Medulla oblongata (tissue), 1 donor: ENCODE measurements around the gene SPTBN1.

Experiments used
- DNase-seq: peaks from one replicate; pipeline ENCODE4 v3.0.0-alpha.2; 2015; ENCODE audit errors: extremely low spot score

SPTBN1 gene

DNA sequence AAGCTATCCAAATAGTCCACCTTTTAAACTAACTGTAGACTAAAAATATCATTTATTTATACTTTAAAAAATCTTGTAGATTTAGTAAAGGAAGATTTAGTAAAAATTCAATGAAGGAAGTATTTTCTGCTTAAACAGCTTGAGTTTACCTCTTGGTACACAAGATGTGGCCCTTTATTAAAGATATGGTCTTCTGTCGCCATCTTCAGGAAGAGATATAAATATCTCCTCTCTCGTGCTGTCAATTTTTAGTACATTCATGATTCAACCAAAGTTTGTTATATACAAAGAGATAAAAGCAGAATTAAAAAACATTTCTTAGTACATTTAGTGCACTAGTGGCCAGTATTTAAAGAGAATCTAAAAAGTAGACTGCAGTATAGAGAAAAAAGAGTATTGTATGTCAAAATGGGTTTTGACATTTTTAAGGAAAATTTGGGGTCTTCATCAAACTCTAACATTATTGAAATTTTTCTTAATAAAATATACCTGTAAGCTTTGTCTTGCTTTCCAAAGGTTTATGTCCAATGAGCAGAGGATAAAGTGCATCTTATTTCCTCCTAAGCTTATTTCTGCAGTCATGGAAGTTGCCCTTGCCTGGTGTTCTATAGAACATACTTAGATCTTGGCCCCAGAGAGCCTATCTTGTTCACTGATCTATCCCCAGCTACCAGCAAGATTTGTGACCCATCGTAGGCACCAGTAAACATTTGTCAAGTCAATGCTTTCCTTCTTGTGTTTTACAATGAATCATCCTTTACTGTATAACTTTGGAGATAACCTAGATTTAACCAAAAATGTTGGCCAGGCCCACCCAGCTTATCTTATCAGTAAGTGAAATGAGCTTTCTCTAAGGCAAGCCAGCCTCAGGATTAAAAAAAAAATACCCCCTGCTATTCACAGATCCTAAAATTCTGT is 248.8 kb downstream of the SPTBN1 start:
- DNase-seq, result peak; percentile 90

DNA sequence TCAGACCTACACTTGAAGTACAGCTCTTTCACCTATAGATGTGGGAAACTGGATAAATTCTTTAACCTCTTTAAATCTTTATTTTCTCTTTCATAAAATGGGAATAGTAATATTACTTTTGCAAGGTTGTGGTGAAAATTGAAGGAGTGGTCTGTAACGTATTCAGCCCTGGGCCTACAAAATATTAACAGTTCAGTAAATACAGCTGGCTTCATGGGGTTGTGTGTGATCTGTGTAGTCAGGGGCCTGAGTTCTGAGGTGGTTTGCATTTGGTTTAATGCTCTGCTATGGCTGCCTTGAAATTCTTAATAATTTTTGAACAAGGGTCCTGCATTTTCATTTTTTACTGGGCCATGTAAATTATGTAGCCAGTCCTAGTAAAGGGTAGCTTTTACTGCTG is 250.5 kb downstream of the SPTBN1 start:
- DNase-seq, result no peak

DNA sequence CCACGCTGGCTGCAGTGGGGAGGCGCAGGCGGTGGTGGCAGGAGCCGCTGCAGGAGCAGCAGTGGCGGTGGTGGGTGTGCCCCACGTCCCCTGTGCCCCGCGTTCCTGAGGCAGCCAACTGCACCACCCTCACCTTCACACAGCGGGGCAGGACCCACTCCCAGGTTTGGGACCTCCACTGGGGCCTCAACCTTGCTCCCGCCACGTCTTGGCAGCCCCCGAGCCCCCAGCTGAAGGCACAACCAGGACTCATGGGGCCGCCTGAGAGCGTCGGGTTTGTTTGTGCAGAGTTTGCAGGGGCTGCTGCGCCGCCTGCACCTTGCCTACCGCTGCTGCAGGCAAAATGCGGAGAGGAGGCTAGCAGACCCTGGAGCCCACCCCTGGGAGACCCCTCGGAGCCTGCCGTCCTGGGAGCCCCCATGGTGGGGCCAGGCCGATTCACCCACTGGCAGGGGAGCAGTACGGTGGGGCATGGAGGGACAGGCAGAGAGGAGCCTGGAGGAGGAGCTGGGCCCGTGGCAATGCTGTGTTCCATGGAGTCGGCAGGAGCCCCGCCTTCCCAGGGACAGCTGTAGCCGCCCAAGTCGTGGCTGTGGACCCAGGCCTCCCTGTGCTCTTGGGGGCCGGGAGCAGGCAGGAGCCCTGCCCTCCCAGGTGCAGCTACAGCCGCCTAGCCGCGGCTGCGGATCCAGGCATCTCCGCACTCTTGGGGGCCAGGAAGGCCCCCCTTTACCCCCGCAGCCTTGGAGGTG is 252.6 kb downstream of the SPTBN1 start:
- no peak for DNase-seq

DNA sequence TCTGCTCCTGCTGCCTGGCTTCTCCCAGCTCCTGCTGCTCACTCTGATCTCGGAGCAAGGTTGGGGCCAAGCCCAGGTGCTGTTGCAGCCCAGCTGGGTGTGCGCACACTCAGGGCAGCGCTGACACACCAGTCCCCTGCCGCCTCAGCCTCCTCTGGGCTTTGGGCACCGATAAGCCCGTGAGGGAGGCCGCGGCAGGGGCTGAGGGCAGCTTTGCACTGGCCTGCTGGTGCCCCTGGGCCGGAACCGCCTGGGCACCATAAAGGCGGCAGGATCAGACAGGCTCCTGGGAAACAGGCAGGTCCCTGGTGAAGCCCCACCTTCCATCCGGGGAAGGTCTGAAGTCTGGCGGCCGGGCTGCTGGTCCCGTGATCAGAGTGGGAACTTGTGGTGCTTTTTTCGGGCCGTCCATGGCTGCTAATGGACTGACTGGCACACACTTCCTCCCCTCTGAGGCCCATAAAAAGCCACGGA is 253.2 kb downstream of the SPTBN1 start:
- peak; percentile 33 for DNase-seq

DNA sequence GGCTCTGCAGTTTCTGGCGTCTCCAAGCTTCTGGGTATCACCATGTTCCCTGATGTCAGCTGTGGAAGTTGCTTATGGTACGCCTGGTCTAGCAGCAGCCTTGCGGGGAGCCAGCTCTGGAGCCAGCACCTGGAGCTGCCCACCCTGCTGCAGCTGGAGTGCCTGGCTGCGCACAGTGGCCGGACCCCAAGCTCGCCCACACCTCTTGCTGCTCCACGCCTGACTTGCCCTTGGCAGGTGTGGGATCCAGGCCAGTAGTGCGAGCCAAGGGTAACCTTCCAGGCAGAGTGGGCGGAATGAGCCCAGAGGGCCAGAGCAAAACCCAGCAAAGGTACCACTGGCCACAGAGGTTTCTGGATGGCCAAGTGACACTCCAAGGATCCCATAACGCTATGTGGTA is 254.1 kb downstream of the SPTBN1 start:
- no peak for DNase-seq

DNA sequence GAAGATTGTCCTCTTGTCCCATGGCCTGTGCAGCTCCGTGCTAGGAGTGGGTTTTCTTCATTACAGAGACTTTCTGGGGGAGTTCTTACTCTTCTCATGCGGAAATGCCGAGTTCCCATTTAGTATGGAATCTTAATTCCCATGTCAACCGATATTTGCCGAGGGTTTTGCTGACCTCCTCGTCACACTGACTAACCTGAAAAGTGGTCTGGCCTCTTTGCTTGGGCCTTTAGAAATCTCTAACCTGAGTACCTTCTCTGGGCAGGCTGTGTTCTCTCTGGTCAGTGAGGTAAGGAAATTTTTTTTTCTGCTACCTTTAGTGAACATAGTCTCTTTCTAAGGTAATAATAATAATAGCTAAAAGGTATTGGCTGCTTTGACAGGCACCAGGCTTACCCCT is 256.4 kb downstream of the SPTBN1 start:
- DNase-seq, result no peak

DNA sequence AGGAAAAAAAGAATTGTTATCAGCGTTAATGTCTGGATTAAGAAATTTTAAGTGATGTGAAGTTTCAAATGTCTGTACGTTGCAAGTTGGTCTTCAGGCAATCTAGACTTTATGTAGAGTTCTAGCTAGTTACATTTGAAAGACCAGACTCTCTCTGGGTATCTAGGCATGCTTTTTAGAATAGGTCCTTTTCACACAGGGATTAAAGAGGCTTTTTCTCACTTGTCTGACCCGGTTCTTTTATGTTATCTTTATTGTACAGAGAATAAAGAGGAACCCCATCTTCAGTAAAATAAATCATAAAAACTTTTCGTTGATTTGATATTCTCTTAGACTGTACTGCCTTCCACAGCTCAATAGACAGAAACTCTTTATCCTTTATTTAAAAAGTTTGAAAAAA is 258.9 kb downstream of the SPTBN1 start:
- DNase-seq, result no peak

DNA sequence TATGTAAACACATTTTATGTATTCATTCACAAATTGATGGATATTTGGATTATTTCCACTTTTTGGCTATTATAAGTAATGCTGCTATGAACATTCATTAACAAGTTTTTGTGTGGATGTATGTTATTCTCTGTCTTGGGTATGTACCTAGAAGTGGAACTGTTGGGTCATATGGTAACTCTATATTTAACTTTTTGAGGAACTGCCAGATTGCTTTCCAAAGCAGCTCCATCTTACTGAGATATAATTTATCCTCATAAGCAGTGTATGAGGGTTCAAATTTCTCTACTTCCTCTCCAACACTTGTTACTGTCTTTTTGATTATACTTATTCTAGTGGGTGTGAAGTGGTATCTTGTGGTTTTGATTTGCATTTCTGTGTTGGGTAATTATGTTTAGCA is 260.2 kb downstream of the SPTBN1 start:
- no peak for DNase-seq

DNA sequence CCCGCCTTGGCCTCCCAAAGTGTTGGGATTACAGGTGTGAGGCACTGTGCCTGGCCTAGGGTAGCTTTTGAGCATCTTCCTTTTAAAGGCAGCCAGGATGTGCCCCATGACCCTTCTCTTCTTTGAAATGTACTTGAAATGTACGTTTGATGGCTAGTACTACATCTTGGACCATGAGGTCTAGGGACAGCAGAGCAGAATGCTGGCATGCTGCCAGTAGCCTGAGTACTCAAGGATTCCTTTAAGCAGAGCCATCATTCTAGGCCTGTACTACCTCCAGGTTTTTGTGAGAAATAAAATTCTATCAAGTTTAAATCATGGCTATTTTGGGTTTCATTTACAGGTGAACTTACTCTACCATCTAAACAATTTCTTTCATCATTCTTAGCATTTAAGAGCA is 264.4 kb downstream of the SPTBN1 start:
- DNase-seq, result no peak
